A549 treated with AZD9567 at 1 μM for 4 hours (cell line): Measurements from ENCODE around the gene REM1. TPM values are rescaled to one million over a fixed set of nuclear protein-coding genes. Genes with fewer than 3 reads are reported as not detected.

Experiments used
- total RNA-seq: library from RNA; stranded (reverse); fragments of 200-300 nt; extraction: Qiagen RNA extraction; gene quantifications from 5 replicates; pipeline ENCODE4 v1.2.3, GENCODE V29; 2022; ENCODE audit not compliant: insufficient read depth

Gene REM1, protein sequence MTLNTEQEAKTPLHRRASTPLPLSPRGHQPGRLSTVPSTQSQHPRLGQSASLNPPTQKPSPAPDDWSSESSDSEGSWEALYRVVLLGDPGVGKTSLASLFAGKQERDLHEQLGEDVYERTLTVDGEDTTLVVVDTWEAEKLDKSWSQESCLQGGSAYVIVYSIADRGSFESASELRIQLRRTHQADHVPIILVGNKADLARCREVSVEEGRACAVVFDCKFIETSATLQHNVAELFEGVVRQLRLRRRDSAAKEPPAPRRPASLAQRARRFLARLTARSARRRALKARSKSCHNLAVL
- 0.38 to 0.59 TPM (median 0.50 TPM) in 4 of 5 replicates, not detected in the other for total RNA-seq

GRCh38 chr20:31474758-31475427, at the start of gene REM1, which contains the start of gene DEFB124:
TSS of gene REM1 (plus strand) at chr20:31475288. CDS start at chr20:31476446, 1,158 bp downstream.
TSS of gene DEFB124 (minus strand) at chr20:31475127. CDS start at chr20:31473013, 2,114 bp downstream.

DNA sequence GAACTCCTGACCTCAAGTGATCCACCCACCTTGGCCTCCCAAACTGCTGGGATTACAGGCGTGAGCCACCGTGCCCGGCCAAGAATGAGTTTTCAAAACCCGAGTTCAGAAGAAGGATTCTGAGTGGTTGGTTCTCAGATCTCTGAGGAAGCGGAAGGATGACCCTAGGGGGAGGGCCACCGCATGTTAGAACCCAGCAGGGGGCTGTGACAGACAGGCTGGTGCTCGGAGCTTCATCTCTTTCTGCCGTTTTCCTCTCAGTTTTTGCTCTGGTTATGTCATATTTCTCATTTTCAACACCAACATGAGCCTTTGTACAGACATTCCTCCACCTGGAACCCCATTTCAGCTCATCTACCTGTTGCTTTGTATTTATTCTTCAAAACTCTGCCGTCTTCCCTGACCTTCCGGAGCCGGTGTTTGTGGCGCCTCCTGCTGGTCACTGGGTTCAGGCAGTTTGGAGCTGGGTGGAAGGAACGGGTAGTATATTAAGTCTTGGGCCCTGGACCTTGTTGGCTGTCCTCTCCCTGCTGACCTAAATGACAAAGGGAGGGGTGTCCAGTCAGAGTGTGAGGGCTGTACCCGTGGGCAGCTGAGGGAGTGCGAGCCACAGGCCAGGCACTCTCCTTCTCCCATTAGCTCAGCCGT, 35.0 kb upstream of the REM1 start, which contains the start of gene DEFB123:
Gene DEFB123 (plus strand): TSS at position 621 of the 648 bp plus-strand sequence. CDS start 67 bp downstream, outside the sequence.

GRCh38 chr20:31514154-31515071, 39.3 kb downstream of the REM1 start, which contains the start of gene HM13:
TSS of gene HM13 (plus strand) at chr20:31514442. CDS start at chr20:31514552, 110 bp downstream.

Other genes starting within 250 kb of the REM1 start
- not detected in 5 replicates for gene DEFB115, start 217.6 kb upstream of the REM1 start, total RNA-seq
- not detected in 5 replicates for gene DEFB116, start 166.7 kb upstream of the REM1 start, total RNA-seq
- not detected in 5 replicates for gene DEFB118, start 106.7 kb upstream of the REM1 start, total RNA-seq
- gene DEFB119, start 84.7 kb upstream of the REM1 start, total RNA-seq = not detected in 5 replicates
- gene DEFB121, start 69.1 kb upstream of the REM1 start, total RNA-seq = not detected in 5 replicates
- gene DEFB123, start 34.7 kb upstream of the REM1 start, total RNA-seq = not detected in 5 replicates
- 1.3 TPM in 1 of 5 replicates, not detected in the others for gene DEFB124, start 161 bp upstream of the REM1 start, total RNA-seq
- gene HM13, start 39.2 kb downstream of the REM1 start, total RNA-seq = 197 to 263 TPM (median 238 TPM) in 5 replicates
- gene ID1, start 130.0 kb downstream of the REM1 start, total RNA-seq = 404 to 603 TPM (median 466 TPM) in 5 replicates
- gene COX4I2, start 162.6 kb downstream of the REM1 start, total RNA-seq = not detected in 5 replicates
- gene BCL2L1, start 247.6 kb downstream of the REM1 start, total RNA-seq = 255 to 274 TPM (median 268 TPM) in 5 replicates